ENCODE measurements around the gene SLC20A1.

Gene SLC20A1

DNA sequence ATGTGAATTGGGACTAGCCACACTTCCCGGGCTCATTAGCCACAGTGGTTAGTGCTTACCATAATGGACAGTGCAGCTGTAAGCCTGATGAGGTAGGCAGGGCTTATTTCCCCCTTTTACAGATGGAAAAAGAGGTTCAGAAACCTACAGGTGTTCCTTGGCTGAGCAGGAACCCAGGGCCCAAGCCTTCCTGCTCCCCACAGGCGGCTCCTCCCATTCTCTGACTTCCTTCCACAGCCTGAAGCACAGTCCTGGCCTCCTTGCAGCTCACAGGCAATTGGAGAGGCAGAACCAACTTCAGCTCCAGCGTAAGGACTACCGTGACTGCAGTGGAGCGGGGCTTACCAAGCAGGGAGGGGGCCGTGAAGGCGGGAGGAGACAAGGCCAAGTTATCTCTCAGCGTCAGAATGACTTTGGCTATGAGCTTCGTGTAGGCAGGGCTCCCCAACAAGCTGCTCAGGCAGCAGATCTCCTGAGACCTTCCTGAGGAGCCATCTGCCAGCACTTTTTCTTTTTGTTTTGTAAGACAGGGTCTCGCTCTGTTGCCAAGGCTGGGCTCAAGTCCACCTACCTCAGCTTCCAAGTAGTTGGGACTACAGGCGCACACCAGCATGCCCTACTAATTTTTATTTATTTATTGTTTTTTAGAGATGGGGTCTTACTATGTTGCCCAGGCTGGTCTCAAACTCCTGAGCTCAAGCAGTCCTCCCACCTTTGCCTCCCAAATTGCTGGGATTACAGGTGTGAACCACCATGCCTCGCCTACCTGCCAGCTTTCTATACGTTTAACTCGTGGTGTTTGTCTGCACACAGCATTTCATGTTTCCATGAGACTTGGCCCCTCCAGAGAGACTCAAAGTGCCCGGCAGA is 40.8 kb downstream of the SLC20A1 start:
- TF ChIP-seq SPI1 (IDR thresholded peaks at IDR 0.05; ENCODE audit: low read depth, low read length) (peak; percentile 64), POLR2A (IDR thresholded peaks at IDR 0.05; ENCODE audit: low read depth, low read length) (no peak)
- DNase-seq (ENCODE audit: insufficient read length, low spot score) (no peak), FAIRE-seq (peak; percentile 63)

GRCh38 chr2:112687522-112687921 is 41.8 kb downstream of the SLC20A1 start:
- DNase-seq (ENCODE audit: insufficient read length, low spot score) (no peak), FAIRE-seq (no peak)
- TF ChIP-seq POU2F2 (IDR thresholded peaks at IDR 0.05; ENCODE audit: low read depth, low read length) (no peak), TAF1 (IDR thresholded peaks at IDR 0.05; ENCODE audit: low read depth, low read length) (no peak)

- no peak for FAIRE-seq
- no peak for DNase-seq (ENCODE audit: insufficient read length, low spot score)
Measured at GRCh38 chr2:112688086-112688880, 42.5 kb downstream of the SLC20A1 start.

GRCh38 chr2:112690853-112691401 is 45.2 kb downstream of the SLC20A1 start:
- FAIRE-seq (peak; percentile 78), DNase-seq (ENCODE audit: insufficient read length, low spot score) (no peak)
- TF ChIP-seq PAX5 (IDR thresholded peaks at IDR 0.05; ENCODE audit: insufficient read depth, low read length, severe bottlenecking) (no peak), POU2F2 (IDR thresholded peaks at IDR 0.05; ENCODE audit: low read depth, low read length) (0 out of 2 replicates have a peak, but pooled peaks have one; percentile 34)

More at GRCh38 chr2:112688086-112688880, 42.5 kb downstream of the SLC20A1 start:
- TF ChIP-seq POU2F2 (IDR thresholded peaks at IDR 0.05; ENCODE audit: low read depth, low read length), result no peak
- TF ChIP-seq POLR2AphosphoS5 (IDR thresholded peaks at IDR 0.05; ENCODE audit: low read depth, low read length), result no peak
- no peak for TF ChIP-seq SPI1 (IDR thresholded peaks at IDR 0.05; ENCODE audit: low read depth, low read length)
- TF ChIP-seq POLR2A (IDR thresholded peaks at IDR 0.05; ENCODE audit: low read depth, low read length), result no peak
- TF ChIP-seq TAF1 (IDR thresholded peaks at IDR 0.05; ENCODE audit: low read depth, low read length), result no peak
- TF ChIP-seq PAX5 (IDR thresholded peaks at IDR 0.05; ENCODE audit: insufficient read depth, low read length, severe bottlenecking), result no peak

- FAIRE-seq (no peak), DNase-seq (ENCODE audit: insufficient read length, low spot score) (no peak)
- TF ChIP-seq TAF1 (IDR thresholded peaks at IDR 0.05; ENCODE audit: low read depth, low read length) (no peak), SPI1 (IDR thresholded peaks at IDR 0.05; ENCODE audit: low read depth, low read length) (no peak), POU2F2 (IDR thresholded peaks at IDR 0.05; ENCODE audit: low read depth, low read length) (no peak), POLR2A (IDR thresholded peaks at IDR 0.05; ENCODE audit: low read depth, low read length) (no peak), PAX5 (IDR thresholded peaks at IDR 0.05; ENCODE audit: insufficient read depth, low read length, severe bottlenecking) (no peak), POLR2AphosphoS5 (IDR thresholded peaks at IDR 0.05; ENCODE audit: low read depth, low read length) (no peak)
Measured at GRCh38 chr2:112691881-112692281, 46.1 kb downstream of the SLC20A1 start.

DNA sequence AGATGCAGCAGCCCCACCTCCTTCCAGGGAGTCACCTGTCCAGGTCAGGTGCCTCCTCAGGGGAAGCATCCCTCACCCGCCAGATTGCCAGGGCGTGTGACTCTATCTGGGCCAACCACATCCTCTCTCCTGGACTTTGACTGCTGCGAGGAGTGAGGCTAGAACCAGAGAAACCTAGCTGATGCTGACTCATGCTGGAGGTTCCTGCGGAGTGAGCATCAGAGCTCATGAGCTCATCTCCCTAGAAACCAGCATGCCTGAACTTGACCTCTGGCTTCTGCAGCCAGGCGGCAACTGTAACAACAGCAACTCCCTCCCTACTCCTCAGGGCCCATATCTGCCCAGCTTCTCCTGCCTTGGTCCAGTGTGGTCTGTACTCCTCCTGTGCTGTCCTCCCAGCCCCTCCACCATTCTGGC is 46.8 kb downstream of the SLC20A1 start:
- FAIRE-seq (peak; percentile 94), DNase-seq (ENCODE audit: insufficient read length, low spot score) (peak; percentile 59)
- no peak for TF ChIP-seq TAF1 (IDR thresholded peaks at IDR 0.05; ENCODE audit: low read depth, low read length)
- peak; percentile 47 for TF ChIP-seq PAX5 (IDR thresholded peaks at IDR 0.05; ENCODE audit: insufficient read depth, low read length, severe bottlenecking)
- 0 out of 2 replicates have a peak, but pooled peaks have one; percentile 16 for TF ChIP-seq SPI1 (IDR thresholded peaks at IDR 0.05; ENCODE audit: low read depth, low read length)
- no peak for TF ChIP-seq POLR2AphosphoS5 (IDR thresholded peaks at IDR 0.05; ENCODE audit: low read depth, low read length)
- no peak for TF ChIP-seq POLR2A (IDR thresholded peaks at IDR 0.05; ENCODE audit: low read depth, low read length)

GRCh38 chr2:112692918-112693317 is 47.2 kb downstream of the SLC20A1 start:
- FAIRE-seq (no peak), DNase-seq (ENCODE audit: insufficient read length, low spot score) (no peak)
- no peak for TF ChIP-seq POU2F2 (IDR thresholded peaks at IDR 0.05; ENCODE audit: low read depth, low read length)
- TF ChIP-seq POLR2A (IDR thresholded peaks at IDR 0.05; ENCODE audit: low read depth, low read length), result no peak
- TF ChIP-seq SPI1 (IDR thresholded peaks at IDR 0.05; ENCODE audit: low read depth, low read length), result no peak
- no peak for TF ChIP-seq POLR2AphosphoS5 (IDR thresholded peaks at IDR 0.05; ENCODE audit: low read depth, low read length)
- TF ChIP-seq PAX5 (IDR thresholded peaks at IDR 0.05; ENCODE audit: insufficient read depth, low read length, severe bottlenecking), result no peak
- TF ChIP-seq TAF1 (IDR thresholded peaks at IDR 0.05; ENCODE audit: low read depth, low read length), result no peak

DNA sequence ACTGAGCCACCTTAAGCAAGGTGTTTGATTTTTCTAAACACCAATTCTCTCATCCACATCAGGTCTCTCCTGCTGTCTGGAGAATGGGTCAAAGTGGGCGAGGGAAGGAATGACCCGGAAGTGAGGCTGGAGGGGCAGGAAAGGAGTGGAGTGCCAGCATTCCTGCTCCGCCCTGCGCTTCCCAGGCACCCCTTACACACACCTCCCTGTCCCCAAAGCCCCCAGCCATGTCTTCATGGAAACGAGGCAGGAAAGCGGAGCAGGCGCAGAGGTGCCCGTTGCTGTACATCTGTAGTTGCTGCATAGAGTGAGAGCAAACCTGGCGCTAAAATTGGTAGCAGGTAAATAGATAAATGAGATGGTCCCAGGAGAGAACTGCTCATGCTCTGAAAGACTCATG is 47.9 kb downstream of the SLC20A1 start:
- DNase-seq (ENCODE audit: insufficient read length, low spot score) (no peak), FAIRE-seq (no peak)
- no peak for TF ChIP-seq POLR2A (IDR thresholded peaks at IDR 0.05; ENCODE audit: low read depth, low read length)
- TF ChIP-seq TAF1 (IDR thresholded peaks at IDR 0.05; ENCODE audit: low read depth, low read length), result no peak
- TF ChIP-seq PAX5 (IDR thresholded peaks at IDR 0.05; ENCODE audit: insufficient read depth, low read length, severe bottlenecking), result no peak
- no peak for TF ChIP-seq SPI1 (IDR thresholded peaks at IDR 0.05; ENCODE audit: low read depth, low read length)
- no peak for TF ChIP-seq POLR2AphosphoS5 (IDR thresholded peaks at IDR 0.05; ENCODE audit: low read depth, low read length)
- TF ChIP-seq POU2F2 (IDR thresholded peaks at IDR 0.05; ENCODE audit: low read depth, low read length), result no peak

- FAIRE-seq (no peak), DNase-seq (ENCODE audit: insufficient read length, low spot score) (no peak)
- TF ChIP-seq SPI1 (IDR thresholded peaks at IDR 0.05; ENCODE audit: low read depth, low read length), result no peak
- TF ChIP-seq POU2F2 (IDR thresholded peaks at IDR 0.05; ENCODE audit: low read depth, low read length), result no peak
- no peak for TF ChIP-seq PAX5 (IDR thresholded peaks at IDR 0.05; ENCODE audit: insufficient read depth, low read length, severe bottlenecking)
- no peak for TF ChIP-seq POLR2AphosphoS5 (IDR thresholded peaks at IDR 0.05; ENCODE audit: low read depth, low read length)
- no peak for TF ChIP-seq POLR2A (IDR thresholded peaks at IDR 0.05; ENCODE audit: low read depth, low read length)
- TF ChIP-seq TAF1 (IDR thresholded peaks at IDR 0.05; ENCODE audit: low read depth, low read length), result no peak
Measured at GRCh38 chr2:112694182-112694581, 48.4 kb downstream of the SLC20A1 start.

Measured in GM12891 (cell line).